Stimulated activated naive CD8-positive, alpha-beta T cell treated with anti-CD3 and anti-CD28 coated beads, Interleukin-15, Interleukin-2, amounts not matched to agents 100 ng/mL and 50 ng/mL, for 24 hours (primary cell): ENCODE measurements around the gene CYP19A1.
"Not testable (repeated sequence)": the region's sequence is repeated elsewhere in the genome, so short reads cannot be mapped to it uniquely, and the experiment has no call there.

Experiments used
- H3K27ac Mint-ChIP-seq: one replicate; pipeline ENCODE4 v1.8.0; 2021; ENCODE audit warnings: mild to moderate bottlenecking, mixed read lengths
- H3K27me3 Mint-ChIP-seq: one replicate; pipeline ENCODE4 v1.8.0; 2021; ENCODE audit warnings: mixed read lengths
- H3K36me3 Mint-ChIP-seq: one replicate; pipeline ENCODE4 v1.8.0; 2021; ENCODE audit warnings: low read depth, mixed read lengths
- H3K4me1 Mint-ChIP-seq: one replicate; pipeline ENCODE4 v1.8.0; 2021; ENCODE audit warnings: low read depth, mixed read lengths
- H3K4me3 Mint-ChIP-seq: one replicate; pipeline ENCODE4 v1.8.0; 2021; ENCODE audit warnings: mild to moderate bottlenecking, mixed read lengths
- H3K9me3 Mint-ChIP-seq: one replicate; pipeline ENCODE4 v1.8.0; 2021; ENCODE audit warnings: mixed read lengths

The CYP19A1 gene

DNA sequence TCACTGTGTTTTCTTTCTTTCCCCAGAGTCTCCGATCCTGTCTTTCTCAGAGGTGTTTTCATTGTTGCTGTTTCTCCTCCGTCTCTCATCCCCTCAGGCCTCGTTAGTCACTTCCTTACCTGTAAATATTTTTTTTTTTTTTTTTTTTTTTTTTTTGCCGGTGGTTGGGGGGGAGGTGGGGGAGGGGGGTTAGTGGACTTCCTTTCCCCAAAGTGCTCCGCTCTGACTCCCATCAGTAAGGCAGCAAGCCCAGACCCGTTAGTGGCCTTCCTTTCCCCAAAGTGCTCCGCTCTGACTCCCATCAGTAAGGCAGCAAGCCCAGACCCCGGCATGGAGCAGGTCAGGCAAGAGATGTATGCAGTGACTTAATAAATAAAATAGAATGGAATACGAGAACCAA lies 146.6 kb downstream of the CYP19A1 start:
- no peaks in the 10 kb centered on the region for H3K9me3 Mint-ChIP-seq
- H3K27me3 Mint-ChIP-seq = peaks cover 39% of the 10 kb centered on the region
- H3K4me3 Mint-ChIP-seq = no peak overlapping the region
- H3K4me1 Mint-ChIP-seq = no peaks in the 10 kb centered on the region
- no peaks in the 10 kb centered on the region for H3K36me3 Mint-ChIP-seq
- no peak overlapping the region for H3K27ac Mint-ChIP-seq

DNA sequence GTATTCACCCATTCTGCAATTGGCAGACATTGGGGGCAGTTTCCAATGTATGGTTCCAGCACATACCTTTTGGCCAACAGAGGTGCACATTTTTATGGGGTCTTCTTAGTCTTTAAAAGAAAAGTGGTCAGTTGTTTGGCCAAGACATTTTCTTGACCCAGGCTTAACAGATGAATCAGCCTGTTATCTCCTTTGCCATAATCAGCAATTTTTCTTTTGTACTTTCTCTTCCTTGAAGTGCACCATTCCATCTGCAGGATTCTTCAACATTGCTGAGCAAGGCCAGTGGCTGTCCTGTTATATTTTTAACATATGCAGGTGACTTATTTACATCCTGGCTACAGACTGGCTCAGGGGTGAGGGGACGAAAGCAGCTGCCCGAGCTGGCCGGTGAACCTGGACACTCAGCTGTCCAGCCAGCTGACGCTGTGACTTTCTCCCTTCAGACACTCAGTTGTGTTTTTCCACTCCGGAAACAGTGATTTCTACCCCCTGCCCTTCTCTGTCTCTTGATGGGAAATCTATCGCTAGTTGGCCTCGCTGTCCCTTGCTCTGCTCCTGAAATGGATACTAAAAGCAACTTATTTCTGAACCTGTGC lies 147.2 kb downstream of the CYP19A1 start:
- H3K27ac Mint-ChIP-seq = no peak overlapping the region
- H3K27me3 Mint-ChIP-seq = peaks cover 39% of the 10 kb centered on the region
- no peaks in the 10 kb centered on the region for H3K9me3 Mint-ChIP-seq
- no peaks in the 10 kb centered on the region for H3K4me1 Mint-ChIP-seq
- no peak overlapping the region for H3K4me3 Mint-ChIP-seq
- H3K36me3 Mint-ChIP-seq = no peaks in the 10 kb centered on the region

GRCh38 chr15:51190424-51191068 lies 147.8 kb downstream of the CYP19A1 start:
- Mint-ChIP-seq H3K4me1 (no peaks in the 10 kb centered on the region), H3K27me3 (peaks cover 34% of the 10 kb centered on the region), H3K9me3 (no peaks in the 10 kb centered on the region), H3K4me3 (no peak overlapping the region), H3K36me3 (no peaks in the 10 kb centered on the region), H3K27ac (no peak overlapping the region)

GRCh38 chr15:51189669-51190385 lies 148.6 kb downstream of the CYP19A1 start:
- Mint-ChIP-seq H3K27me3 (peaks cover 34% of the 10 kb centered on the region), H3K9me3 (no peaks in the 10 kb centered on the region), H3K4me3 (no peak overlapping the region), H3K27ac (no peak overlapping the region), H3K4me1 (no peaks in the 10 kb centered on the region), H3K36me3 (no peaks in the 10 kb centered on the region)

GRCh38 chr15:51188791-51189190 lies 149.6 kb downstream of the CYP19A1 start:
- peaks cover 26% of the 10 kb centered on the region for H3K27me3 Mint-ChIP-seq
- H3K4me1 Mint-ChIP-seq = not testable (repeated sequence)

DNA sequence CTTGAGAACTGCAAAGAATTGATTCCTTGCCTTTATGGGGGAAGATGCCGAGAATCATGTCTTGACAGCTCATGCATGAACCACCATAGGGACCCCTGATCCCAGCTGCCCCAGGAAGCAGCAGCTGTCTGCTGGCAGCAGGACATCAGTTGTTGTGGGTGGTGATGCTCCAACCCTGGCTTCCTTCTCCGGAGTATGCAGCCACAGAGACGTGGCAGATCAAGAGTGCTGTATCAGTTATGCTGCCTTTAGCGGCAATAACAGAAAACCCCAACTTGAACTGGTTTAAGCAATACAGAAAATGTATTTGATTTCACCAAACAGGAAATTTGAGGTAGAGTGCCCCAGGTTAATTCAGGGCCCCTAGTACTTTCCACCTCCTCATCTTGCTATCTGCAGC lies 151.5 kb downstream of the CYP19A1 start:
- H3K27ac Mint-ChIP-seq = no peak overlapping the region
- H3K36me3 Mint-ChIP-seq = no peaks in the 10 kb centered on the region
- H3K27me3 Mint-ChIP-seq = peaks cover 24% of the 10 kb centered on the region
- no peak overlapping the region for H3K4me3 Mint-ChIP-seq
- no peaks in the 10 kb centered on the region for H3K4me1 Mint-ChIP-seq
- H3K9me3 Mint-ChIP-seq = no peaks in the 10 kb centered on the region

More at GRCh38 chr15:51188791-51189190, 149.6 kb downstream of the CYP19A1 start:
- not testable (repeated sequence) for H3K4me3 Mint-ChIP-seq, H3K9me3 Mint-ChIP-seq, H3K27ac Mint-ChIP-seq, H3K36me3 Mint-ChIP-seq

GRCh38 chr15:51186181-51186705 lies 152.2 kb downstream of the CYP19A1 start:
- H3K4me1 Mint-ChIP-seq = no peaks in the 10 kb centered on the region
- no peak overlapping the region for H3K27ac Mint-ChIP-seq
- no peaks in the 10 kb centered on the region for H3K36me3 Mint-ChIP-seq
- no peak overlapping the region for H3K4me3 Mint-ChIP-seq
- peaks cover 24% of the 10 kb centered on the region for H3K27me3 Mint-ChIP-seq
- no peaks in the 10 kb centered on the region for H3K9me3 Mint-ChIP-seq

DNA sequence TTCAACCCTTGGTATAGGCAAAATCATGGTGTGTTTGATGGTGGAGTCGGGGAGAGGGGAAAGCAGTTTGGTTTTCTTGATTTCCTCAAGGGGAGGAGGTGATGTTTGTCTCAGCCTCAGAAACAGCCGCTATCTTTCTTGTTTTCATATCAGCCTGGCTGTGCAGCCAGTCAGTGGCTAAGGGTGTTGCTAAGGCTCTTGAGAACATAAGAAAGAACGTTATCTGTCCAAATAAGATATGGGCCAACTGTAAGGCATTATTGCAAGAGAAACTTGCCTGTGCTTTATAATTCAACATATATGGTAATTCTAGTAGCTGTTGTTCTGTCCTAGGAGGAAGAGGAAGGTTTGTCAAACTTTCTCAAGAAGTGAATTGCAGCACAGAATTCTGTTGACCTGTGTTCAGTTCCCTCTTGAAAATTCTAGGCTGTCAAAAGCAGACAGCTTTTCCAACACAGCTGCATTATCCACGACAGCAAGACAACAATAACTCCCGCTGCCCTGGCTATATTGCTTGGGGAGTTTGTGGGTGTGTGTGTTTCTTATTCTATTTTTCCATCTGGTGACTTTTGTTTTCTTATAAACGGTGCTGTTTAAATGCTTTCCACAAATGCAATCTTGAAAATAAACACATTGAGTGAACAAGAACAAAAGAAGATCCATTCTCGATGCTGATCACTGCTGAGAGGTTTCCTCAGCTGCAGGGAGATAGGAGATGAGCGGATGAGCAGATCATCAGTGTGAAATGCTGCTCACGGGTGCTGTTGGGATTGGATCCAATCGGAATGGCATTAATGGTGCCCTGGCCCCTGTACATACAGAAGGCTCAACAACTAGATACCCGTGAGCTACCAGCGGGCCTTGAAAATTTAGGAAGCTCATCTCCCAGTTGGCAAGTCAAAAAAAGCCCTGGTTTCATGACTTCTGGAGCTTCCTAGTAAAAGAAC lies 152.9 kb downstream of the CYP19A1 start:
- Mint-ChIP-seq H3K4me1 (no peaks in the 10 kb centered on the region), H3K27ac (no peak overlapping the region), H3K4me3 (no peak overlapping the region)

GRCh38 chr15:51184627-51185026 lies 153.8 kb downstream of the CYP19A1 start:
- Mint-ChIP-seq H3K27ac (no peak overlapping the region), H3K36me3 (no peaks in the 10 kb centered on the region), H3K4me1 (no peaks in the 10 kb centered on the region), H3K4me3 (no peak overlapping the region), H3K9me3 (no peaks in the 10 kb centered on the region), H3K27me3 (peaks cover 24% of the 10 kb centered on the region)

More for the DNA sequence above, 152.9 kb downstream of the CYP19A1 start:
- Mint-ChIP-seq H3K9me3 (no peaks in the 10 kb centered on the region), H3K27me3 (peaks cover 24% of the 10 kb centered on the region), H3K36me3 (no peaks in the 10 kb centered on the region)

DNA sequence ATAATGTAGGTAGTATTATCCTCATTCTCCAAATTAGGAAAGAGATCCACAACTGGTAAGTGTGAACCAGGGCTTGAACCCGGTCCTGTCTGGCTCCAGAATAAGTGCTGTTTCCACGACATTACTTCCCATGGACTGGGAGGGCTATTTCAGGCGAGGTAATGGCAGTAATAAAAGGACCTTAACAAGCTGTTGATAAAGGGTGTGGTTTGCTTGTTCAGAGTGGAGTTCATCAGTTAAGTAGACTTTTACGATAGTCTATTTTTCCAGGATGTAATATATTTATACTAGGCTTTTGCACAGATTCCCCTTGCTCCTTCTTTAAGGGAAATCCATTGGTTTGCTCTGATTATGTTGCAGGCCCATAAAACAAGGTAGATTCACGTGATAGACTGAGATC lies 155.3 kb downstream of the CYP19A1 start:
- Mint-ChIP-seq H3K27me3 (peaks cover 19% of the 10 kb centered on the region), H3K36me3 (no peaks in the 10 kb centered on the region), H3K27ac (no peak overlapping the region), H3K4me3 (no peak overlapping the region), H3K9me3 (no peaks in the 10 kb centered on the region), H3K4me1 (no peaks in the 10 kb centered on the region)

- Mint-ChIP-seq H3K36me3 (no peaks in the 10 kb centered on the region), H3K4me1 (no peaks in the 10 kb centered on the region), H3K4me3 (no peak overlapping the region), H3K9me3 (no peaks in the 10 kb centered on the region), H3K27ac (no peak overlapping the region), H3K27me3 (peaks cover 15% of the 10 kb centered on the region)
These were observed 156.5 kb downstream of the CYP19A1 start for GRCh38 chr15:51181905-51182304.

DNA sequence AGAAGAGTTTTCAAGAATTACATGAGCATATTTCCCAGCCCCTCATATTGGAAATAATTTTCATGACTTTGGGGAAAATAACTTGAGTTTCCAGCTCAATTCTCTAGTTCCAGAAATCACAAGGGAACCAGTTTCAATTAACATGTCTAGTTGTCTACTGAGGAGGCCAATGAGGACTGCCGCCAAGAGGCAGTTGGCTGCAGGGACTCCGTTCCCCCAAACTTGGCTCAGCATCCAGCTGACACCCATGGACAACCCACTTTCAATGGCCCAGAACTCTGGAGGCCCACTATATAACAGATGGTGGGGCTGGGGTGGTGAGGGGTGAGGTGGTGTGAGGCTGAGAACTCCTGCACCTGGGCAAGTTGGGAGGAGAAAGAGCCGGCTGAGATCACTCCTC lies 157.2 kb downstream of the CYP19A1 start:
- no peak overlapping the region for H3K4me3 Mint-ChIP-seq
- H3K27ac Mint-ChIP-seq = no peak overlapping the region
- H3K36me3 Mint-ChIP-seq = no peaks in the 10 kb centered on the region
- no peaks in the 10 kb centered on the region for H3K9me3 Mint-ChIP-seq
- peaks cover 11% of the 10 kb centered on the region for H3K27me3 Mint-ChIP-seq
- H3K4me1 Mint-ChIP-seq = no peaks in the 10 kb centered on the region

DNA sequence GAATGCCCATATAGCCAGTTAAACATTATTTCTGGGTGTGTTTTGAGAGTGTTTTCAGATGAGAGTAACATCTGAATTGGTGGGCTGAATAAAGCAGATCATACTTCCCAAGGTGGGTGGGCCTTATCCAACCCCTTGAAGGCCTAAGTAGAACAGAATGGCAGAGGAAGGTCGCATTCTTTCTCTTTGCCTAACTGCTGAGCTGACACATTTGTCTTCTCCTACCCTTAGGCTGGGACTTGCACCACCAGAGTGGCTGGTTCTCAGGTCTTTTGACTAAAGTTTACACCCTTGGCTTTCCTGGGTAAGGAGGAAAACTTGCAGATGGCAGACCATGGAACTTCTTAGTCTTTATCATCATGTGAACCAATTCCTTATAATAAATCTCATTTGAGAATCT lies 157.9 kb downstream of the CYP19A1 start:
- Mint-ChIP-seq H3K27me3 (peaks cover 11% of the 10 kb centered on the region), H3K27ac (no peak overlapping the region), H3K9me3 (no peaks in the 10 kb centered on the region), H3K4me3 (no peak overlapping the region), H3K36me3 (no peaks in the 10 kb centered on the region), H3K4me1 (no peaks in the 10 kb centered on the region)

DNA sequence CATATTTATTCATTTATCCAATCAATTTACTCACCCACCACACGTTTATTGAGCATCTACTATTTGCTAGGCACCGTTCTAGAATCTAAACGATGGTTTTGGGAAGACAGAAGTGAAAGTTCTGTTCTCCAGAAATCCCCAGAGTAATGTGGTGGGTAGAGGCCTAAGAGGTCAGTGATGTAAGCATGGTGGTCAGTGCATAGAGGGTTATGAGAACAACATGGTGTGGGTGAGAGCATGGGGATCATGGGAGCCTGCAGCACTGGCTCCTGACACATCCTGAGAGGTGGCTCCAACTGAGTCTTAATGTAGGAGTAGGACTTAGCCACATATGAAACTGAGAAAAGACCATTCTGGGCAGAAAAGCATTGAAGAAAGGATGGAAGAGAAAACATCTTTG lies 158.4 kb downstream of the CYP19A1 start:
- Mint-ChIP-seq H3K4me1 (no peaks in the 10 kb centered on the region), H3K27me3 (peaks cover 9% of the 10 kb centered on the region), H3K36me3 (no peaks in the 10 kb centered on the region), H3K9me3 (no peaks in the 10 kb centered on the region), H3K27ac (no peak overlapping the region), H3K4me3 (no peak overlapping the region)
